Kidney (tissue), 14 donors: ENCODE measurements around the gene SUB1. TPM values are rescaled to one million over a fixed set of nuclear protein-coding genes. Genes with fewer than 3 reads are reported as not detected.

ENCODE experiments used
- DNase-seq, 5 donors: peaks; one replicate each; pipeline ENCODE4 v3.0.0-alpha.2; 2013 to 2020
- FAIRE-seq: peaks from 2 replicates; lab custom pipeline; 2012; peaks lifted over from hg19 to GRCh38; lab: Jason Lieb, UNC
- H3K27ac ChIP-seq, 2 donors: one replicate each; pipeline ENCODE4 v1.7.0; 2013; ENCODE audit warnings: low read depth in 2 of 2, low read length in 2 of 2, inconsistent platforms in 1 of 2
- H3K27me3 ChIP-seq: one replicate; pipeline ENCODE4 v1.7.1; 2013; ENCODE audit warnings: low read length, inconsistent platforms; ENCODE audit not compliant: control insufficient read depth, insufficient read depth
- H3K36me3 ChIP-seq, 3 donors: one replicate each; pipeline versions ENCODE4 v1.7.0 to v1.7.1; 2013; ENCODE audit warnings: low read length in 3 of 3, control low read depth in 1 of 3, inconsistent platforms in 1 of 3; ENCODE audit not compliant: insufficient read depth in 3 of 3, control insufficient read depth in 2 of 3
- H3K4me1 ChIP-seq, 3 donors: one replicate each; pipeline versions ENCODE4 v1.7.0 to v1.7.1; 2013; ENCODE audit warnings: low read length in 3 of 3, inconsistent platforms in 1 of 3, low read depth in 1 of 3; ENCODE audit not compliant: control insufficient read depth in 2 of 3, insufficient read depth in 2 of 3
- H3K4me3 ChIP-seq, 3 donors: one replicate each; pipeline versions ENCODE4 v1.7.0 to v1.8.1; 2013; ENCODE audit warnings: low read length in 3 of 3, control low read depth in 1 of 3, inconsistent platforms in 1 of 3
- H3K9ac ChIP-seq, 3 donors: one replicate each; pipeline versions ENCODE4 v1.7.0 to v1.7.1; 2013; ENCODE audit warnings: low read length in 3 of 3, control low read depth in 1 of 3, inconsistent platforms in 1 of 3
- H3K9me3 ChIP-seq, 3 donors: one replicate each; pipeline versions ENCODE4 v1.7.0 to v1.7.1; 2013; ENCODE audit warnings: low read length in 3 of 3, control low read depth in 1 of 3, inconsistent platforms in 1 of 3; ENCODE audit not compliant: control insufficient read depth in 2 of 3, insufficient read depth in 1 of 3
- intact Hi-C: fragments of 100-400 bp; cut with DNase I; formaldehyde crosslinking; loops from one replicate; pipeline ENCODE4 v1.11.1; 2022
- polyA plus RNA-seq: library from polyadenylated mRNA; stranded (reverse); fragments of 350-450 nt; fragmentation: Illumina TruSeq; extraction: RNeasy Lipid Tissue Mini Kit (QIAGEN cat#74804); gene quantifications from one replicate; pipeline ENCODE4 v1.2.3, GENCODE V29; 2014; ENCODE audit warnings: low read depth, low replicate concordance; ENCODE audit not compliant: insufficient read depth
- total RNA-seq: library from RNA; stranded (reverse); fragmentation: NEBNext Ultra II Directional; extraction: Animal tissue kit (Norgen Biotek cat#: 25700); gene quantifications from one replicate; pipeline ENCODE4 v1.2.1, GENCODE V29; 2021
- TF ChIP-seq, protein P1 (sequence below): IDR thresholded peaks from 3 replicates; pipeline ENCODE4 v1.5.1; 2012; ENCODE audit warnings: mild to moderate bottlenecking, moderate library complexity, borderline replicate concordance; ENCODE audit not compliant: insufficient read depth; ENCODE audit errors: extremely low read depth
- donor health status: control.
- donor health status: control.
- donor health status: control.
- donor health status: control.
- donor health status: control.
- donor health status: DM: yes; HTN: yes; CAD: no.
- donor health status: Normal renal cell carcinoma (clear cell type).

The SUB1 gene
- total and polyA plus RNA-seq, 2 donors from 2014 or later, result 167 to 292 TPM

DNA sequence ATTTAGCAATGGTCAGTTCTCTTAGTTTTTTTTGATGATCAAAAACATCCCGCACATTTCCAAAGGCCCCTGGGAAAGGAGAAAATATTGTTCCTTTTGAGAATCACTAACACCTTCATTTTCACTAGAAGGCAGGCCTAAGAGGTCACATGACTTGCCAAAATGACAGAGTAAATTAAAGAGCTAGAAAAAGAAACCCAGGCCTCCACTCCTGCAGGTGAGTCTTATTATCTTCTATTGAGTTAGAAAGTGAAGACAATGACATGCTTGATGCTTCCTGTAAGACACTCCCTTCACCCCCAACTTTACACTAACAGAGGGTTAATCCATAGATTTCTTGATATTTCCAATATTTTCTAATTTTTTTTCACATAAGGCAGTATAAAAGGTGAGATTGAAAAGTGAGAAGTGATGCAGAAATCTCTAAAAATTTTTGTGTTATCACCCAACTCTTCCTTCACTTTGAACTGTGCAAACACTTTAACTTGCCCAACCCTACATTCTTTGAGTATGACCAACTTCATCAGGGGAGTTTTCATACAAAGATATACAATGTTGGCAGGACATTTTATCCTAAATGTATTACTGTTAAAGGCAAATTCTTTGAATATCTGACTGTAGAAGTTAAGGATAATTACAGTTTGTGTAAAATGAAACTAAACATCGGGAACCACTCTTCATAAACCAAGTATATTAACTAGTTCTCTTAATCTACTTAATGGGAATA lies 57.1 kb downstream of the SUB1 start:
- TF ChIP-seq, protein P1, sequence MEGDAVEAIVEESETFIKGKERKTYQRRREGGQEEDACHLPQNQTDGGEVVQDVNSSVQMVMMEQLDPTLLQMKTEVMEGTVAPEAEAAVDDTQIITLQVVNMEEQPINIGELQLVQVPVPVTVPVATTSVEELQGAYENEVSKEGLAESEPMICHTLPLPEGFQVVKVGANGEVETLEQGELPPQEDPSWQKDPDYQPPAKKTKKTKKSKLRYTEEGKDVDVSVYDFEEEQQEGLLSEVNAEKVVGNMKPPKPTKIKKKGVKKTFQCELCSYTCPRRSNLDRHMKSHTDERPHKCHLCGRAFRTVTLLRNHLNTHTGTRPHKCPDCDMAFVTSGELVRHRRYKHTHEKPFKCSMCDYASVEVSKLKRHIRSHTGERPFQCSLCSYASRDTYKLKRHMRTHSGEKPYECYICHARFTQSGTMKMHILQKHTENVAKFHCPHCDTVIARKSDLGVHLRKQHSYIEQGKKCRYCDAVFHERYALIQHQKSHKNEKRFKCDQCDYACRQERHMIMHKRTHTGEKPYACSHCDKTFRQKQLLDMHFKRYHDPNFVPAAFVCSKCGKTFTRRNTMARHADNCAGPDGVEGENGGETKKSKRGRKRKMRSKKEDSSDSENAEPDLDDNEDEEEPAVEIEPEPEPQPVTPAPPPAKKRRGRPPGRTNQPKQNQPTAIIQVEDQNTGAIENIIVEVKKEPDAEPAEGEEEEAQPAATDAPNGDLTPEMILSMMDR, result no peak
- DNase-seq (no peak), FAIRE-seq (no peak)
- H3K4me1 ChIP-seq, result peaks cover 0 to 10% (median 2%) of the 10 kb centered on the region in 3 donors
- H3K9me3 ChIP-seq, result no peaks in the 10 kb centered on the region
- H3K27me3 ChIP-seq, result no peaks in the 10 kb centered on the region
- H3K9ac ChIP-seq, result no peak overlapping the region
- H3K4me3 ChIP-seq, result no peak overlapping the region
- peaks cover 0 to 4% (median 0%) of the 10 kb centered on the region in 3 donors for H3K36me3 ChIP-seq
- intact Hi-C loops, result no loop called here
- H3K27ac ChIP-seq, result no peak overlapping the region

- no peak for DNase-seq
- peaks cover 0 to 2% (median 0%) of the 10 kb centered on the region in 3 donors for H3K4me1 ChIP-seq
- FAIRE-seq, result no peak
- H3K9me3 ChIP-seq, result no peaks in the 10 kb centered on the region
- no peak overlapping the region for H3K4me3 ChIP-seq
- H3K27me3 ChIP-seq, result no peaks in the 10 kb centered on the region
- TF ChIP-seq, protein P1, result no peak
- H3K27ac ChIP-seq, result no peak overlapping the region
- peaks cover 0 to 4% (median 0%) of the 10 kb centered on the region in 3 donors for H3K36me3 ChIP-seq
- intact Hi-C loops, result no loop called here
- no peak overlapping the region for H3K9ac ChIP-seq
These were observed 59.9 kb downstream of the SUB1 start for GRCh38 chr5:32645246-32645645.

- Histone ChIP-seq H3K4me3 (no peak overlapping the region), H3K27me3 (no peaks in the 10 kb centered on the region), H3K27ac (no peak overlapping the region), H3K9ac (no peak overlapping the region), H3K36me3 (peaks cover 0 to 4% (median 0%) of the 10 kb centered on the region in 3 donors), H3K4me1 (no peaks in the 10 kb centered on the region), H3K9me3 (no peaks in the 10 kb centered on the region)
- intact Hi-C loops, result no loop called here
- FAIRE-seq (no peak), DNase-seq (peak in 2 of 5 donors; percentile 37 to 82)
- TF ChIP-seq, protein P1, result no peak
These were observed 61.0 kb downstream of the SUB1 start for GRCh38 chr5:32646061-32646969.
